Measurements from ENCODE around the gene RNF223. TPM values are rescaled to one million over a fixed set of nuclear protein-coding genes. Genes with fewer than 3 reads are reported as not detected.

RNF223 gene
- total and polyA plus RNA-seq, 2 of the 13 experiments (the other 11 are each of a cell fraction or from before 2014, with no cell fraction given), result 0.03 TPM; not detected in 1

DNA sequence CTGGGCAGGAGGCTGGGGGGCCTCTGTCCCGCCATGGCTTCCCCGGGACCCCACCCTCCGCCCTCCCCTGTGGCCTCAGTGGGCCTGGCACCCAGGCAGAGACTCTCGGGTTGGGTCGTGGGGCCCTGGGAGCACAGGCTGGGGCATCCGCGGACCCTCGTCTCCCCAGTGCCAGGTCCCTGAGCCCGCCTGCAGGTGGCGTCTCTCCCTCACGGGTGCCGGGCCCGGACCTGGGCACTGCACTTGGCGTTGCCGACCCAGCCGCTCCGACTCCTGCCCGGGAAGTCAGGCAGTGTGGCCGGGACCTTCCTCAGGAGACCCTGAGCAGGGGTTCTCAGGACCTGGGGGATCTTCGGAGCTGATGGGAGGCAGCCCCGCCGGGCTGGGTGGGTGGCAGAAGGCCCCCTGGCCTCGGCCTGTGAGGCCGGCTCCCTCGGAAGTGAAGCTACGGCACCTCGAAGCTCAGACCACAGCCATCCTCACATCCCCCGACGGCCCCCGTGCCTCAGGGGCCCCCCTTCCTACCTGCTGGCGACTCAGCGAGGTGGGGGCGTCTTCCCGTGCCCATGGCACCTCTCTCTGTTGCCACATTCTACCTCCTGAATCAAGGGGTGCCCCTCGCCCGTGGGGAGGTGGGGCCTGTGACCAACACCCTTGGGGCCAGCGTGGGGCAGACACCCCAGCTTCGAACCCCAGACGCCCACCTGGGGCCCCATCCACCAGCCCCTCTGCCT, 48.1 kb upstream of the RNF223 start (continued):
- peak; percentile 29; the same call in 1 of the 2 replicates for TF ChIP-seq ERF (CRISPR knock-in tag; IDR thresholded peaks at IDR 0.05)
- 0 out of 2 replicates have a peak, but pooled peaks have one; percentile 17 for TF ChIP-seq ETV5 (CRISPR knock-in tag; IDR thresholded peaks at IDR 0.05; ENCODE audit: borderline replicate concordance)
- no peak for TF ChIP-seq NFE2L1 (CRISPR knock-in tag; IDR thresholded peaks at IDR 0.05; ENCODE audit: borderline replicate concordance)
- no peak for TF ChIP-seq CREM (IDR thresholded peaks at IDR 0.05)
- no peak for TF ChIP-seq CREM (CRISPR knock-in tag; IDR thresholded peaks at IDR 0.05)
- TF ChIP-seq RBFOX2 (IDR thresholded peaks at IDR 0.05; ENCODE audit: low read depth, low read length), result 0 out of 2 replicates have a peak, but pooled peaks have one; percentile 18
- TF ChIP-seq DMAP1 (CRISPR knock-in tag; IDR thresholded peaks at IDR 0.05), result no peak
- TF ChIP-seq MTF2 (CRISPR knock-in tag; IDR thresholded peaks at IDR 0.05; ENCODE audit: borderline replicate concordance), result peak; percentile 62; the same call in 1 of the 2 replicates
- TF ChIP-seq BRCA1 (CRISPR knock-in tag; IDR thresholded peaks at IDR 0.05), result no peak
- TF ChIP-seq ZFX (CRISPR knock-in tag; IDR thresholded peaks at IDR 0.05; ENCODE audit: low read depth), result peak; percentile 60; the same call in 1 of the 2 replicates
- TF ChIP-seq GFI1 (CRISPR knock-in tag; IDR thresholded peaks at IDR 0.05; ENCODE audit: borderline replicate concordance), result 0 out of 2 replicates have a peak, but pooled peaks have one; percentile 10
- TF ChIP-seq RARA (CRISPR knock-in tag; IDR thresholded peaks at IDR 0.05), result no peak
- TF ChIP-seq ZNF292 (CRISPR knock-in tag; IDR thresholded peaks at IDR 0.05; ENCODE audit: borderline replicate concordance, low read depth), result peak; percentile 25; the same call in 1 of the 2 replicates
- TF ChIP-seq SP2 (CRISPR knock-in tag; IDR thresholded peaks at IDR 0.05), result no peak
- TF ChIP-seq, protein P1, sequence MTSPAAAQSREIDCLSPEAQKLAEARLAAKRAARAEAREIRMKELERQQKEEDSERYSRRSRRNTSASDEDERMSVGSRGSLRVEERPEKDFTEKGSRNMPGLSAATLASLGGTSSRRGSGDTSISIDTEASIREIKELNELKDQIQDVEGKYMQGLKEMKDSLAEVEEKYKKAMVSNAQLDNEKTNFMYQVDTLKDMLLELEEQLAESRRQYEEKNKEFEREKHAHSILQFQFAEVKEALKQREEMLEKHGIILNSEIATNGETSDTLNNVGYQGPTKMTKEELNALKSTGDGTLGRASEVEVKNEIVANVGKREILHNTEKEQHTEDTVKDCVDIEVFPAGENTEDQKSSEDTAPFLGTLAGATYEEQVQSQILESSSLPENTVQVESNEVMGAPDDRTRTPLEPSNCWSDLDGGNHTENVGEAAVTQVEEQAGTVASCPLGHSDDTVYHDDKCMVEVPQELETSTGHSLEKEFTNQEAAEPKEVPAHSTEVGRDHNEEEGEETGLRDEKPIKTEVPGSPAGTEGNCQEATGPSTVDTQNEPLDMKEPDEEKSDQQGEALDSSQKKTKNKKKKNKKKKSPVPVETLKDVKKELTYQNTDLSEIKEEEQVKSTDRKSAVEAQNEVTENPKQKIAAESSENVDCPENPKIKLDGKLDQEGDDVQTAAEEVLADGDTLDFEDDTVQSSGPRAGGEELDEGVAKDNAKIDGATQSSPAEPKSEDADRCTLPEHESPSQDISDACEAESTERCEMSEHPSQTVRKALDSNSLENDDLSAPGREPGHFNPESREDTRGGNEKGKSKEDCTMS (CRISPR knock-in tag; conservative IDR thresholded peaks at IDR 0.05), result no peak
- no peak for TF ChIP-seq YEATS2 (CRISPR knock-in tag; IDR thresholded peaks at IDR 0.05; ENCODE audit: borderline replicate concordance)
- TF ChIP-seq NFIB (CRISPR knock-in tag; IDR thresholded peaks at IDR 0.05; ENCODE audit: borderline replicate concordance), result no peak
- TF ChIP-seq JUND (CRISPR knock-in tag; IDR thresholded peaks at IDR 0.05), result no peak
- TF ChIP-seq RXRA (CRISPR knock-in tag; IDR thresholded peaks at IDR 0.05), result peak; percentile 14; the same call in 1 of the 2 replicates
- 0 out of 2 replicates have a peak, but pooled peaks have one; percentile 34 for TF ChIP-seq ZKSCAN5 (CRISPR knock-in tag; IDR thresholded peaks at IDR 0.05)
- TF ChIP-seq HNRNPLL (IDR thresholded peaks at IDR 0.05; ENCODE audit: low read depth, low read length, poor library complexity, severe bottlenecking), result peak; percentile 53
- TF ChIP-seq FIP1L1 (IDR thresholded peaks at IDR 0.05; ENCODE audit: borderline replicate concordance, insufficient read depth, low read depth, low read length), result no peak
- TF ChIP-seq ZNF577 (CRISPR knock-in tag; IDR thresholded peaks at IDR 0.05; ENCODE audit: borderline replicate concordance, low read depth), result no peak
- peak; percentile 82 for TF ChIP-seq ZNF777 (CRISPR knock-in tag; IDR thresholded peaks at IDR 0.05)
- TF ChIP-seq SP4 (CRISPR knock-in tag; IDR thresholded peaks at IDR 0.05), result peak; percentile 60; the same call in 1 of the 2 replicates
- no peak for TF ChIP-seq MXD4 (CRISPR knock-in tag; IDR thresholded peaks at IDR 0.05)
- peak; percentile 69 for TF ChIP-seq ZNF781 (CRISPR knock-in tag; IDR thresholded peaks at IDR 0.05; ENCODE audit: borderline replicate concordance, not compliant biosample characterization)
- TF ChIP-seq ZIK1 (CRISPR knock-in tag; IDR thresholded peaks at IDR 0.05; ENCODE audit: borderline replicate concordance, low read depth), result no peak
- TF ChIP-seq NR2F6 (IDR thresholded peaks at IDR 0.05), result no peak
- 0 out of 2 replicates have a peak, but pooled peaks have one; percentile 11 for TF ChIP-seq NR2F6 (CRISPR knock-in tag; IDR thresholded peaks at IDR 0.05)

Measured in HepG2 (cell line).